ENCODE measurements around the gene EXPH5.

The EXPH5 gene

GRCh38 chr11:108534274-108534882, 59.2 kb downstream of the EXPH5 start:
- no peak overlapping the region for H3K4me3 ChIP-seq (ENCODE audit: low read depth, low read length)
- no peak for TF ChIP-seq POLR2A (IDR thresholded peaks at IDR 0.05; ENCODE audit: extremely low read depth, insufficient read length)
- no peak for TF ChIP-seq CTCF (IDR thresholded peaks at IDR 0.05; ENCODE audit: low read depth, low read length)
- TF ChIP-seq MAX (IDR thresholded peaks at IDR 0.05; ENCODE audit: low read depth, low read length), result no peak
- no peak for TF ChIP-seq MYC (IDR thresholded peaks at IDR 0.05; ENCODE audit: low read depth, low read length)
- no peak for DNase-seq (ENCODE audit: low read depth)

- no peak for TF ChIP-seq POLR2A (IDR thresholded peaks at IDR 0.05; ENCODE audit: extremely low read depth, insufficient read length)
- TF ChIP-seq MAX (IDR thresholded peaks at IDR 0.05; ENCODE audit: low read depth, low read length), result no peak
- TF ChIP-seq CTCF (IDR thresholded peaks at IDR 0.05; ENCODE audit: low read depth, low read length), result no peak
- TF ChIP-seq MYC (IDR thresholded peaks at IDR 0.05; ENCODE audit: low read depth, low read length), result no peak
- H3K4me3 ChIP-seq (ENCODE audit: low read depth, low read length), result no peak overlapping the region
- DNase-seq (ENCODE audit: low read depth), result no peak
Measured at GRCh38 chr11:108530426-108530825, 63.1 kb downstream of the EXPH5 start.

GRCh38 chr11:108527382-108527781, 66.2 kb downstream of the EXPH5 start:
- H3K4me3 ChIP-seq (ENCODE audit: low read depth, low read length), result no peak overlapping the region
- no peak for DNase-seq (ENCODE audit: low read depth)
- TF ChIP-seq POLR2A (IDR thresholded peaks at IDR 0.05; ENCODE audit: extremely low read depth, insufficient read length) (no peak), MYC (IDR thresholded peaks at IDR 0.05; ENCODE audit: low read depth, low read length) (no peak), CTCF (IDR thresholded peaks at IDR 0.05; ENCODE audit: low read depth, low read length) (no peak), MAX (IDR thresholded peaks at IDR 0.05; ENCODE audit: low read depth, low read length) (no peak)

GRCh38 chr11:108525161-108525560, 68.4 kb downstream of the EXPH5 start:
- TF ChIP-seq CTCF (IDR thresholded peaks at IDR 0.05; ENCODE audit: low read depth, low read length) (no peak), POLR2A (IDR thresholded peaks at IDR 0.05; ENCODE audit: extremely low read depth, insufficient read length) (no peak), MAX (IDR thresholded peaks at IDR 0.05; ENCODE audit: low read depth, low read length) (no peak), MYC (IDR thresholded peaks at IDR 0.05; ENCODE audit: low read depth, low read length) (no peak)
- no peak for DNase-seq (ENCODE audit: low read depth)
- H3K4me3 ChIP-seq (ENCODE audit: low read depth, low read length), result no peak overlapping the region

- no peak for DNase-seq (ENCODE audit: low read depth)
- TF ChIP-seq MYC (IDR thresholded peaks at IDR 0.05; ENCODE audit: low read depth, low read length) (no peak), MAX (IDR thresholded peaks at IDR 0.05; ENCODE audit: low read depth, low read length) (no peak), CTCF (IDR thresholded peaks at IDR 0.05; ENCODE audit: low read depth, low read length) (no peak), POLR2A (IDR thresholded peaks at IDR 0.05; ENCODE audit: extremely low read depth, insufficient read length) (no peak)
- no peak overlapping the region for H3K4me3 ChIP-seq (ENCODE audit: low read depth, low read length)
Measured at GRCh38 chr11:108524422-108524821, 69.1 kb downstream of the EXPH5 start.
